DMS53 treated with DMSO at 0.1 percent for 48 hours (cell line): ENCODE measurements around the gene PRKAR2A.
"Not testable (repeated sequence)": the region's sequence is repeated elsewhere in the genome, so short reads cannot be mapped to it uniquely, and the experiment has no call there.

Source experiments
- DNase-seq: peaks from one replicate; lab custom pipeline; 2025; ENCODE audit not compliant: unreplicated experiment; lab: John Stamatoyannopoulos, UW

PRKAR2A gene

DNA sequence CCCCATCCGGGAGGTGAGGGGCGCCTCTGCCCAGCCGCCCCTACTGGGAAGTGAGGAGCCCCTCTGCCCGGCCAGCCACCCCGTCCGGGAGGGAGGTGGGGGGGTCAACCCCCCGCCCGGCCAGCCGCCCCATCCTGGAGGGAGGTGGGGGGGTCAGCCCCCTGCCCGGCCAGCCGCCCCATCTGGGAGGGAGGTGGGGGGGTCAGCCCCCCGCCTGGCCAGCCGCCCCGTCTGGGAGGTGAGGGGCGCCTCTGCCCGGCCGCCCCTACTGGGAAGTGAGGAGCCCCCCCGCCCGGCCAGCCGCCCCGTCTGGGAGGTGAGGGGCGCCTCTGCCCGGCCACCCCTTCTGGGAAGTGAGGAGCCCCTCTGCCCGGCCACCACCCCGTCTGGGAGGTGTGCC lies 113.1 kb downstream of the PRKAR2A start:
- DNase-seq: not testable (repeated sequence)

DNA sequence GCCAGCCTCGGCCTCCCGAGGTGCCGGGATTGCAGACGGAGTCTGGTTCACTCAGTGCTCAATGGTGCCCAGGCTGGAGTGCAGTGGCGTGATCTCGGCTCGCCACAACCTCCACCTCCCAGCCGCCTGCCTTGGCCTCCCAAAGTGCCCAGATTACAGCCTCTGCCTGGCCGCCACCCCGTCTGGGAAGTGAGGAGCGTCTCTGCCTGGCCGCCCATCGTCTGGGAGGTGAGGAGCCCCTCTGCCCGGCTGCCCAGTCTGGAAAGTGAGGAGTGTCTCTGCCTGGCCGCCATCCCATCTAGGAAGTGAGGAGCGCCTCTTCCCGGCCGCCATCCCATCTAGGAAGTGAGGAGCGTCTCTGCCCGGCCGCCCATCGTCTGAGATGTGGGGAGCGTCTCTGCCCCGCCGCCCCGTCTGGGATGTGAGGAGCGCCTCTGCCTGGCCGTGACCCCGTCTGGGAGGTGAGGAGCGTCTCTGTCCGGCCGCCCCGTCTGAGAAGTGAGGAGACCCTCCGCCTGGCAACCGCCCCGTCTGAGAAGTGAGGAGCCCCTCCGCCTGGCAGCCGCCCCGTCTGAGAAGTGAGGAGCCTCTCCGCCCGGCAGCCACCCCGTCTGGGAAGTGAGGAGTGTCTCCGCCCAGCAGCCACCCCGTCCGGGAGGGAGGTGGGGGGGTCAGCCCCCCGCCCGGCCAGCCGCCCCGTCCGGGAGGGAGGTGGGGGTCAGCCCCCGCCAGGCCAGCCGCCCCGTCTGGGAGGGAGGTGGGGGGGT lies 113.7 kb downstream of the PRKAR2A start:
- DNase-seq: not testable (repeated sequence)

DNA sequence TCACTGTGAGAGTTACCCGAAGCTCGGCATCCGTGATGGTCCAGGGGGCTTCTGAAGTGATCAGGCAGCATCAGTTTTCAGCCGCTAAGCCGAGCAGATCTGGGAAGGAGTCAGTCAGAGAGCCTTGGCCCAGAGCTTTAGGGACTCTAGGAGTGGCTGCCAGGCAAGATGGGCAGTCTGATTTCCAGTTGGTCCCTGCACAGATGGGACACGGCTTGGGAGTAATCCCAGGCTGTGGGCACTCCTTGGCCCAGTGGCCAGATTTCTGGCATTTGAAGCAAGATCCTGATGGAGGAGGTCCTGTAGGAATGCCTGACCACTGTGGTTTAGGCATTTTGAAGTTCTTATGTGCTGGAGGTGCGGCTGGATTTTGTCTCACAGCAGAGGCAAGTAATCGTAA lies 120.2 kb downstream of the PRKAR2A start:
- no peak for DNase-seq

DNA sequence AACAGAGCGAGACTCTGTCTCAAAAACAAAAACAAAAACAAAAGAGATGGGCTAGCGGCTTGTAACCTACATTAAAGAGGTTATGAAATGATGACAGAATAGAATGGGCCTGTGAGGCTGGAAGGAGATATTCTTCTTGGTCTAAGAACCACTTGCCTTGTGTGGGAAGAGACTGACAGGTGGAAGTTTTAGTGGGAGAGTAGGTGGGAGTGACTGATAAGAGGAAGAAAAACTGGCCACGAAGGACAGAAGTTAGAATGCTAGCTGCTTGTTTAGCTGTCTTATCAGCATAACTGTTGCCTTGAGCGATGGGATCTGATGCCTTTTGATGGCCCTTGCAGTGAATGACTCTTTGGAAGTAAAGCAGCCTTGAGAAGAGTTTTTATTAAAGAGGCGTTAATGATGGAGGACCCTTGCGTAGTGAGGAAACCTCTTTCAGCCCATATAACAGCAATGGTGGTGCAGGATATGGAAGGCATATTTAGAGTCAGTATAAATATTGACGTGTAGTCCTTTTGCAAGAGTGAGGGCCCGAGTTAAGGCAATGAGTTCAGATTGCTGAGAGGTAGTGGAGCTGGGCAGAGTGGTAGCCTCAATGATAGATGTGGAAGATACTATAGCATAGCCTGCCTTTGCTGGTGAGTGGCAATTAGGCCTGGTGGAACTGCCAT lies 122.4 kb downstream of the PRKAR2A start:
- not testable (repeated sequence) for DNase-seq

DNA sequence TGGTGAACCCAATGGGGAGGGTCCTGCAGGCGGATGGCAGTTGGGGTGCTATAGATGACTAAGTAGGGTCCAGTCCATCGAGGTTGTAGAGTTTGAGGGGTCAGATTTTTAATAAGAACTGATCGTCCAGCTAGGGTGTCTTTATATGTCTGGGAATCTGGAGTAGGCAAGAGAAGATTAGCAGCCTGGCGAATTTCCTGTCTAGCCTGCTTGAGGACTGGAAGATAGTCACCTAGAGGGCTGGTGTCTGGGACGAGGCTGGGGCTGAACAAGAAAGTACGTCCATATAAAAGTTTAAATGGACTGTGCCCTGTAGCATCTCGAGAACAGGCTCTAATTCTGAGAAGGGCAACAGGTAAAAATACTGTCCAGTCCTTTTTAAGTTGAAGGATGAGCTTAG lies 123.9 kb downstream of the PRKAR2A start:
- no peak for DNase-seq

DNA sequence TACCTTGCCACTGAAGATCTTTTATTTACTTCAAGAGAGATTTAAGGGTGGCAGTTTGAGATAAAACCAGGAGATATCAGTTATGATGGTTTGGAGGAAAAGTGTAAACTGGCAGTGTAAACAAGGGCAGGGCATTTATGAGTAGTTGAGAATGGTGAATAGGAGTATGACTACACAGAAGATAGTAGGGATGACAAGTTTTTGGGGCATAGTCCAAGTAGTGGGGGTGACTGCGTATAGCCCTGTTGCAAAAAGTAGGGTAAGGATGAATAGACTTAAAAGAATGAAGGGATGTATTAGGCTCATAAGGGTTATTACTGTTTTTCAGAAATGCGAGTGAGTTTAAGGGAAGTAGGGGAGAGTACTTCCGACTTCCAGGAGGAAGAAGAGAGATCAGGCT lies 124.4 kb downstream of the PRKAR2A start:
- DNase-seq: not testable (repeated sequence)

DNA sequence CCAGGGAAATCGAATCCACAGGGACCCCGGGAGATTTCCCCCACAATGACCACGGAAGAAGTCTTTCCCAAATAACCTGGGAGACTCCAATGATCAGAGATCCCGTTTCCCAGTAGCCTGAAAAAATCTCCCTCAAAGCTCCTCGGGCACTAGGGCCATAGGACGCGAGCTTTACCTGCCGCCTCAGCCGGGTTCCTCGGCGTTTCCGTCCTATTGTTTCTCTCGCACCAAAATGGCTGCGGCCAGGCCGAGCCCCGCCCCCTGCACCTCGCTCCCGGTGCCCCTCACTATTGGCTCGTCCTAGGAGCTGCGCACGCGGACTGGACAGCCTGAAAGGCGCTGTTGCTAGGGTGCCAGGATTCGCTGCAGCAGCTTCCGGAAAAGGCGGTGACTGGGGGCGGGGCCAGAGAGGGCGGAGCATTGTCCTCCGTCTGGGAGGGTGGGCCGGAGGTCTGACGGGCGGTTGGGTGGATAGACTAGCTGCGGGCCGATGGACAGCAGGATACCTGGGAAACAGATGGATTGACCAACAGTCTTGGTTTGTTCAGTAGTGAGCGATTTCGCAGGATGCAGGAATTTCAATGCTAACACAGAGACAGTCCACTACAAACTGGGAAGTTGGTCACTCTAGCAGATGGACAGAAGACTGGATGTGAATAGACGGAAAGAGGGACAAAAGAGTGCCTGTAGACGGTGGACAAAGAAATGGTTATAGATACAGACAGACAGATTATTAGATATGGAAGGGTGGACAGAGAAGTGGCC lies 130.5 kb downstream of the PRKAR2A start, which contains the start of gene IP6K2:
TSS of gene IP6K2 (minus strand) at position 240 of the 765 bp plus-strand sequence. CDS start 21,930 bp downstream, outside the sequence.
- peak; percentile 64 for DNase-seq

DNA sequence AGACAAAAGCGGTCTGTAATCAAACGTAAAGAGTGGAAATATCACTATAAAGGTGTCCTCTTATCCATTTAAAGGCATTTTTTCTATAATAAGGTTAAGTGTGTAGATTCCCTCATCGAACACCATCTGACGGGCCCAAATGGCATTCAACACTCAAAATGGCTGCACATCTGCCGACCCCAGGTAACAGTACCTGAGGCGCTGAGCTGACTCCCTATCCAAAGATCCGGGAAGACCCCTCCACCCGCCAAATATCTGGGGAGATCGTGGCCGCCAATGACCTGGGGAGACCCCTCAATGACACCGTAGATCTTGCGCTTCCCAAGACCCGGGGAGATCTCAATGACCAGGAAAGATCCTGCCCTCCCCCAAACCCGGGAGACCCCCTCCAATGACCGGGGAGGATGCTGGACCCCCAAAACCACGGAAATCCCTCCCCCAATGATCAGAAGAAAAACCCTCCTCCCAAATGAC lies 131.1 kb downstream of the PRKAR2A start:
- DNase-seq: no peak

DNA sequence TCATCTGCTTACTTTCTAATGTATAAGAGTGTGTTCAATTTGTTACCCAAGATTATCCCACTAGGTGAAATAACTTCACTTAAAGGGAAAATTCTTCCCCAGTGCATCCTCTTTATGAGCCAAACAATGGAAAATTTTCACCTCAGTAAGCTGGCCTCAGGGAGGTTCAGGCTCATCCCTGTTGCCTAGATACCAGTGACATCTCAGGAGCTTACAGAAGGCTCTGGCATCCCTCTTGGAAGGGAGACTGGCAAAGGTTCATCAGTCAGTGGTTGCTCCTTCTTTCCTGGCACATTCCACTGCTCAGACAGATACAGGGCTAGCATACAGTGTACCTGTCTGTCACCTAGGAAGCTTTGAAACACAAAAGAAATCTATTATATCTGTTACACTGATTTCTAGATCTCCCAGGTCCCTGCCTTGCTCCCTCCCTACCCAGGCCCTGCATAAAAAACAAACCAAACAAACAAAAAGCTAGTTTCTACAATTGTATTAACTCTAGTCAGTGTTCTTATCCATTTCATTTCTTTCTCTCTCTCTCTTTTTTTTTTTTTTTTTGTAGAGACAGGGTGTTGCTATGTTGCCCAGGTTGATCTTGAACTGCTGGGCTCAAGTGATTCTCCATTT lies 132.4 kb downstream of the PRKAR2A start:
- DNase-seq: no peak

DNA sequence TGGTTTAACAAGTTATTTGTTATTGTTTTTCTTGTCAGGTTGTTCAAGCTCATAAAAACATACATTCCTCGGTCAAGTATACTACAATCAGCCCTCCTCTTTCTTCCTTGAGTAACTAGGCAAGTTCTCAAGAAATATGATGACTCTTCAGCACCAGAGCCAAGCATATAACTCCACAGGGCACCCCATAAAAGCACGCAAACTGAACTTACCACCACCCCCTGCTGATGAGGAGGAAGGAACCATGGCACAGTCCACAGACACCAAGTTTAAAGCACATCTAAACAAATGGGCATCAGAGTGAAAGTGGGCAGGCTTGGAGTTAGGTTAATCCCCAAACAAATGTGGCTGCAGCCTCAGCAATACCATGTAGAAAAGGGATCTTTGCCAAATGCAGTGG lies 135.9 kb downstream of the PRKAR2A start:
- no peak for DNase-seq

DNA sequence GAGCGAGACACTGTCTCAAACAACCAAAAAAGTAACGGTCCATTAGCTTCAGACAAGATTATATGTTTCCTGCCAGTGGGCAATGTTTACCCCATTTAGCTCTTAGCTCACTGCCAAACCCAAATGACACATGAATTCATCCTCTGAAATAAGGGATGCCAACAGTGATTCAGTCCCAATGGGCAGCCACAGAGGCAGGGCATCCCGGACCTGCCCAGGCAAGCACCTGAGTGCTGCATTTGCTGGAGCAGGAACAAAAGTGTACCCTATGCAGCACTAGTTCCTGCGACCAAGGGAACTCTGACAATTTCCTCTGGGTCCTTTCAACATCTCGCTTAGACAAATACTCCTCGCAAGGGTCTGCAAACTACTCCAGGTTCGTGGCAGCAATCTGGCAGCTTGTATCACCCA lies 138.6 kb downstream of the PRKAR2A start:
- no peak for DNase-seq

DNA sequence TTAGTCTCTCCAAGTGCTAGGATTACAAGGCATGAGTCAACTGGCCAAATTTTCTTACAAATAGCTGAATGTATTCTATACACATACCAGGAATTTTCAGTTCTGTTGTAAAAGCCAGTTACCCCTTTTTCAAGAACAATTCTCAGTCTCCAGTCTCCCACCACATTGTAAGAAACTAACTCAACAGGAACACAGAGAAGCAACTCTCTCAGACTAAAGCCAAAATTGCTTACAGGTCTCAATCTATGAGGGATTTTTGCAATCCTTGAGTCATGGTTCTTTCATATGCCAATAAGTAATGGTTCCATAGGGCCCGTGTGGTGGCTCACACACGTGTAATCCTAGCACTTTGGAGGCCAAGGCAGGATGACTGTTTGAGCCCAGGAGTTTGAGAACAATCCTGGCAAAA lies 139.2 kb downstream of the PRKAR2A start:
- DNase-seq: no peak

DNA sequence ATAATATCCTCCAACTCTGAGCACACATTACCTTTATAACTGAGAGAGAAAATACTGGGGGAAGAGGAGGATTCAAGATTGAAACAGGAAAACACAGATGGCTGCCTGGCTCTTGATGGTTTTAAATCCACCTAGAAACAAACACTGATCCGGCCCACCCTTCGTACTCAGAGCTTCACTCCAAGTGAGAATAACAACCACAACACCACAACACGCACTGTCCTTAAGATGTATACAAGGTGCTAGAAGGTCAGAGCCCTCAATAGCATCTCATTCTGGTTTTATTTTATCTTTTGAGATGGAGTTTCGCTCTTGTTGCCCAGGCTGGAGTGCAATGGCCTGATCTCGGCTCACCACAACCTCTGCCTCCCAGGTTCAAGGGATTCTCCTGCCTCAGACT lies 140.5 kb downstream of the PRKAR2A start:
- no peak for DNase-seq

DNA sequence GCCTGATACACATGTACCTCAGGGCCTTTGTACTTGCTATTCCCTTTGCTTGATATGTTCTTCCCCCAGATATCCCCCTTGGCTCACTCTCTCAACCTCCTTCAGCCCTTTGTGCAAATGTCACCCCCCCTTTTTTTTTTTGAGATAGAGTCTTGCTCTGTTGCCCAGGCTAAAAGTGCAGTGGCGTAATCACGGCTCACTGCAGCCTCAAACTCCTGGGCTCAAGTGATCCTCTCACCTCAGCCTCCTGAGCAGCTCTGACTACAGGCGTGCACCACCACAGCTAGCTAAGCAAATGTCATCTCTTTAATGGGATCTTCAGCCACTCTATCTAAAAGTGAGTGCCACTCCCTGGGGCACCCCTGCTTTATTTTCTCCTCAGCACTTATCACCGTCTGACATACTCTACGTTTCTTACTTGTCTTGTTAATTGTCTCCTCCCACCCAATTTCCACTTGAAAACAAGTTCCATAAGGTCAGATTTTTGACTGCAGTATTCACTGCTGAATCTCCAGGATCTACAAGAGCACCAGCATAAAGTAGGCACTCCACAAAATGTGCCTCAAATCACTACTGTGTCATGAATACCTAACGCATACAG lies 145.3 kb downstream of the PRKAR2A start:
- DNase-seq: no peak

DNA sequence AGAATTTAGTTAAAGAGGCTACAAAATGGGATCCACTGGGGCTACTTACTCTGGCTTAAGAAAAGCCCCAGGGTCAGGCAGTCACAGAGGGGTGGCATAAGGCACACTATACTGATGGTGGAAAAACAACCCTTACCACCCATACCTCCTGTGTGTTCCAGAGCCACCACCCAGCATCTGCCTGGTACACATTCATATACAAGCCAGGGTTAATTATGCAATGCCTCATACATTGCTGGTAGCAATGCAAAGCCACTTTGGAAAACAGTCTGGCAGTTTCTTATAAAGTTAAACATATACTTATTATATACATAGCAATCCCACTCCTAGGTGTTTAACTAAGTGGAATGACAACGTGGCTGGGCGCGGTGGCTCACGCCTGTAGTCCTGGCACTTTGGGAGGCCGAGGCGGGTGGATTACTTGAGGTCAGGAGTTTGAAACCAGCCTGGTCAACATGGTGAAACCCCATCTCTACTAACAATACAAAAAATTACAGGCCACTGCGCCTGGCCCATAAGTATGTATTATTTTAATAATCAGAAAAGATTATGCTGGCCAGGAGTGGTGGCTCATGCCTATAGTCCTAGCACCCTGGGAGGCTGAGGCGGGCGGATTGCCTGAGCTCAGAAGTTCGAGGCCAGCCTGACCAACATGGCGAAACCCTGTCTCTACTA lies 146.8 kb downstream of the PRKAR2A start:
- DNase-seq: no peak

DNA sequence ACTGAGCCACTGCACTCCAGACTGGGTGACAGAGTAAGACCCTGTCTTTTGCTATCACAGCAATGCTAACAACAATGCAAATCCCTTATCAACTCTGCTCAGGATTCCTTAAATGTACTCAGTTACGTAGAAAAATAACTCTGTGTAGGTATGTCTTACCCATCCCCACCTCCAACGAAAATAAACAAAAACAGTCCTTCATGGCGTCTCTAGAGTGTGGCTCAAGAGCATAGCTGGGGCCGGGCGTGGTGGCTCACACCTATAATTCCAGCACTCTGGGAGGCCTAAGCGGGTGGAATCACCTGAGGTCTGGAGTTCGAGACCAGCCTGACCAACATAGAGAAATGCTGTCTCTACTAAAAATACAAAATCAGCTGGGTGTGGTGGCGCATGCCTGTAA lies 148.8 kb downstream of the PRKAR2A start:
- DNase-seq: no peak

DNA sequence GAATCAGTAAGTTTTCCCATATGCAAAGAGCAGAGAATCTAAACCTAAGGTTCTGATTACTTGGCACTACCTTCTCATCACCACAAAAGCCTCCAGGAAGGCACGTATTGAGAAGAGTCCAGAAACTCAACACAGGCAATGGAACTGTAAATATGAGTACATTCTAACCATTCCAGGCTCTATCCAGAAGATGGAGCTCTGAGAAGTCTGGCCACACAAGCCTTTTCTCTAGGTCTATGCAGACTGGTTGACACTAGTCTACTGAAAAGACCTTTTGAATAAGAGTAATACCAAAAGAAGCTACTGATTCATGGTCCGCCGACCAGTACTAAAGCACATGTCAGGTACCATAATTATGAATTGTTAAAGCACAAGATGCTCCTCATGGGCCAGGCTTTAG lies 149.7 kb downstream of the PRKAR2A start:
- no peak for DNase-seq

DNA sequence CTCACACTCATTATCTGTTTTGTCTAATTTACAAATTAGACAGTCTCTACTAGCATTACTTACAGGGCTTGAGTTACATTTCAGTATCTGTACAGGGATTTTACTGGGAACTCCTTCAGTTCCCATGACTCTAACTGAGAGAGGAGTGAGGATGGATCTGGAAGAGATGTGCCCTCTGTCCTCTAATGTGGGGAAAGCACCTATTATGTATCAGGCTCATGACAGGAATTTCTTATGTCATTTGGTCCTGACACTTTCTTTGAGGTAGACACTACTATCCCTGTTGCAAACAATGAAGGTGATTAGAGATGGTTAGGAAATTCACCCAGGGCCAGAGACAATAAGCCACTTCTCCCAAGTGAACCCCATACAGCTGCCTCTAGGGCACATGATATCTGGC lies 151.1 kb downstream of the PRKAR2A start:
- DNase-seq: no peak
